Skeletal muscle satellite cell (primary cell): ENCODE results near the gene NFAM1.

ENCODE experiments used
- H3K27me3 ChIP-seq: 2 replicates; pipeline ENCODE4 v1.7.0; 2013; ENCODE audit warnings: low read length; ENCODE audit not compliant: control insufficient read depth, insufficient read depth
- H3K36me3 ChIP-seq: 2 replicates; pipeline ENCODE4 v1.7.0; 2013; ENCODE audit warnings: mild to moderate bottlenecking, control low read depth, low read length; ENCODE audit not compliant: insufficient read depth
- H3K4me1 ChIP-seq: 2 replicates; pipeline ENCODE4 v1.7.0; 2013; ENCODE audit warnings: low read length; ENCODE audit not compliant: control insufficient read depth, insufficient read depth
- H3K4me2 ChIP-seq: 2 replicates; pipeline ENCODE4 v1.7.0; 2013; ENCODE audit warnings: mild to moderate bottlenecking, low read length
- H3K4me3 ChIP-seq: 2 replicates; pipeline ENCODE4 v1.7.0; 2013; ENCODE audit warnings: low read length
- H3K9ac ChIP-seq: 2 replicates; pipeline ENCODE4 v1.7.0; 2013; ENCODE audit warnings: mild to moderate bottlenecking, low read depth, low read length, moderate library complexity
- H3K9me3 ChIP-seq: replicated peaks from 2 replicates; pipeline ENCODE4 v1.7.0; 2013; ENCODE audit warnings: mild to moderate bottlenecking, control low read depth, low read length

Gene NFAM1

GRCh38 chr22:42408810-42409529 is 23.2 kb downstream of the NFAM1 start:
- H3K36me3 ChIP-seq = no peaks in the 10 kb centered on the region
- no peaks in the 10 kb centered on the region for H3K4me1 ChIP-seq

DNA sequence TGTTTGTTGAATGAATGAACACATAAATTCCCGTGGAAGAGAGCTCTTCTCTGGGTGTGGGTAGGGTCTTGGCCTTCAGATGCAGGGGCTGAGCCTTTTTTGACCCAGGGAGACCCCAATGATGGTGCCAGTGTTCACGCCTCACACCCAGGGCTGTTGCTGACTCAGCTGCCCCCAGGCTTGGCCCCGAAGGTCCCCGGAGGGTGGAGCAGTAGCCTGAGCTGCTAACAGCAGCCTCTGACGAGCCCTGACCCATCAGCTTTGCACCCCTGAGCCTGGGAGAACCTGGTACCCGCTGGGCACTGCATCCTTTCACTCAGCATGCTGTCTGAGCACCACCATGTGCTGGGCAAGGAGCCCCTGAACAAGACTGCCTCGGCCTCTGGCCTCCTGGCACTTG is 23.9 kb downstream of the NFAM1 start:
- H3K36me3 ChIP-seq = no peaks in the 10 kb centered on the region
- peaks cover 50% of the 10 kb centered on the region for H3K27me3 ChIP-seq
- H3K9ac ChIP-seq = no peak overlapping the region
- no peak overlapping the region for H3K4me2 ChIP-seq
- H3K4me1 ChIP-seq = no peaks in the 10 kb centered on the region
- H3K4me3 ChIP-seq = no peak overlapping the region
- H3K9me3 ChIP-seq = no peaks in the 10 kb centered on the region

More at GRCh38 chr22:42408810-42409529, 23.2 kb downstream of the NFAM1 start:
- peaks cover 51% of the 10 kb centered on the region for H3K27me3 ChIP-seq
- H3K4me3 ChIP-seq = no peak overlapping the region
- H3K4me2 ChIP-seq = no peak overlapping the region
- no peak overlapping the region for H3K9ac ChIP-seq
- H3K9me3 ChIP-seq = no peaks in the 10 kb centered on the region

DNA sequence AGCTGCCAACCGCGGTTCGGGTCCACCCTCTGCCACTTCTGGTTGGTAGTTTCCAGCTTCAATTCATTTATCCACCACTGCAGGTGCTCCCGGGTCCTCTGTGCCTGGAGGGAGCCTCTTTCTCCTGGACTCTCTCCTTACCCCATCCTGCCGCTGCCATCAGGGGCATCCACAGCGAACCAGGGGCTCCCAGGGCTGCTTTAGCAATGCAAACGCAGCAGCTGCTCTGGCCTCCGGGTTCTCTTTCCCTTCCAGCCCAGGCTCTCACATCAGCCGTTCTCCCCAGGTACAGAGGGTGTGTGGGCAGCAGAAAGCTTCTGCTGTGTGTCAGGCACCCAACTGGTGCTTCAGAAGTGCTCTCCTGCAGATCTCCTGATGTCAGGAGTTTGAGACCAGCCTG is 27.9 kb downstream of the NFAM1 start:
- no peaks in the 10 kb centered on the region for H3K9me3 ChIP-seq
- no peak overlapping the region for H3K4me2 ChIP-seq
- no peak overlapping the region for H3K4me3 ChIP-seq
- no peaks in the 10 kb centered on the region for H3K36me3 ChIP-seq
- peaks cover 58% of the 10 kb centered on the region for H3K27me3 ChIP-seq
- H3K4me1 ChIP-seq = no peaks in the 10 kb centered on the region
- H3K9ac ChIP-seq = no peak overlapping the region

DNA sequence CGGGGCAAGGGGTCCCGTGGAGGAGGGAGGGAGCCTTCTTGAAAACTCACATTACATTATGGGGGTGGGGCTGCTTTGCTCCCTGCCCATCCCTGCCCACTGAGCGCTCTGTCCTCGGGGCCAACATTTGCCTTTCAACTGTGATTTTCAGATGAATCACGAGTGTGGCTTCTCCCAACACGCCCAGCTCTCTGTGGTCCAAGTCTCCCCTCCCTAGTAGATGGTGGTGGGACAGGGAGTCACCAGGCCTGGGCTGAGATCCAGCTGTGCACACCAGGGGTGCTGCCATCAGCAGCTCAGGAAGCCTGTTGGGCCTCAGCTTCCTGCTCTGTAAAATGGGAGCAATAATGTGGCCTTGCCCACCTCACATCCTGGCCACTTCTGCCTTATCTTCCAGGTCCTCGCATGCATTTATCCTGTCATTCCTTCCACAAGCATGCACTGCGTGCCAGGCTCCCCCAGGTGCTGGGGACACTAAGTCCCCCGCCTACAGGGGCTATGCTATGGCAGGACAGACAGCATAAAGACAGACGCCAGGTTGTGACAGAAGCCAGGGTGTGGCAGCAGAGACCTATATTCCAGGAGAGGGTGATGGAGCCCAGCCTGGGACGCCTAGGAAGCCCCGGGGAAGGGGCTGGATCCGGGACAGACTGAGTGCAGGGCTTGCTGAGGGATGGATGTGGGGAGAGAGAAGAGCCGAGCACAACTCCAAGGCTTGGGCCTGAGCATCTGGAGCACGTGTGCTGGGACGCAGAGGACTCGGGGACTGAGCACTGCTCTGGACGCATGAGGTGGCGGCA is 30.5 kb downstream of the NFAM1 start:
- Histone ChIP-seq H3K4me1 (no peaks in the 10 kb centered on the region), H3K36me3 (no peaks in the 10 kb centered on the region), H3K9me3 (no peaks in the 10 kb centered on the region), H3K4me3 (no peak overlapping the region), H3K4me2 (no peak overlapping the region), H3K9ac (no peak overlapping the region), H3K27me3 (peaks cover 56% of the 10 kb centered on the region)

- Histone ChIP-seq H3K4me2 (no peak overlapping the region), H3K9me3 (no peaks in the 10 kb centered on the region), H3K36me3 (no peaks in the 10 kb centered on the region), H3K9ac (no peak overlapping the region), H3K27me3 (peaks cover 53% of the 10 kb centered on the region), H3K4me3 (no peak overlapping the region), H3K4me1 (no peaks in the 10 kb centered on the region)
These were observed 31.2 kb downstream of the NFAM1 start for GRCh38 chr22:42400811-42401534.

- peaks cover 41% of the 10 kb centered on the region for H3K27me3 ChIP-seq
- no peak overlapping the region for H3K4me3 ChIP-seq
- H3K9me3 ChIP-seq = no peaks in the 10 kb centered on the region
- no peaks in the 10 kb centered on the region for H3K4me1 ChIP-seq
- no peaks in the 10 kb centered on the region for H3K36me3 ChIP-seq
- H3K4me2 ChIP-seq = no peak overlapping the region
- no peak overlapping the region for H3K9ac ChIP-seq
These were observed 32.6 kb downstream of the NFAM1 start for GRCh38 chr22:42399315-42400271.

- Histone ChIP-seq H3K9me3 (no peaks in the 10 kb centered on the region), H3K4me3 (no peak overlapping the region), H3K4me1 (no peaks in the 10 kb centered on the region), H3K4me2 (no peak overlapping the region), H3K36me3 (no peaks in the 10 kb centered on the region), H3K9ac (no peak overlapping the region), H3K27me3 (peaks cover 36% of the 10 kb centered on the region)
These were observed 34.6 kb downstream of the NFAM1 start for GRCh38 chr22:42397332-42398249.

DNA sequence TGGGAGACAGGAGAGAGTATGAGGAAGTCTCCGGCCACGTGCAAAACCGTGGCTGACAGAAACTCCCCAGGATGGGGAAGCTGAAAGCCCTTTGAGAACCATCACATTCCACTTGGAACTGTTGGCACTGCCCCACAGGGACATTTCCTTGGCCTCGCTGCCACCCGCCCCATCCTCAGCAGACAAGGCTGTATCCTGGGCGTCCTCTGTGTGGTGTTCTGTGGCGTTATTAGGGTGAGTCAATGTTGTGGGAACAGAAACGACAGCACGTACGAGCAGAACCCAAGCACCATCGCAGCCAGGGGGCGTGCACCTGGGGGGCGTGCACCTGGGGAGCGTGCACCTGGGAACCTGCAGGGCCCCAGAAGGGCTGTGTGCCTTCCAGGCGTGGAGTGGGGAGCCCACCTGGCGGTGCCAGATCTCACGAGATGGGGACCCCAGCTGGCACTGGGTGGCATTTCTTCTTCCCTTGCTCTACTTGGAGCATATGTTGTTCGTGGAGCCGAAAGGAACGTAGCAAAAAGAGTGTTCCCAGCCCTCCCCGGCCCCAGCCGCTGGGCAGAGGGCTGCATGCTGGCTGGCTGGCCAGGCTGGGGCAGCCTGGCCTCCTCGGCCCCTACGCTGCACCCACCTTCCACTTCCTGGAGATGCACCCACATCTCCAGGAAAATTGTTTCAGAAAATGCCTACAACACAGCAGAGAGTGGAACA is 35.4 kb downstream of the NFAM1 start:
- Histone ChIP-seq H3K4me2 (no peak overlapping the region), H3K9ac (no peak overlapping the region), H3K27me3 (peaks cover 36% of the 10 kb centered on the region), H3K9me3 (no peaks in the 10 kb centered on the region), H3K4me1 (no peaks in the 10 kb centered on the region), H3K36me3 (no peaks in the 10 kb centered on the region), H3K4me3 (no peak overlapping the region)

GRCh38 chr22:42389143-42389542 is 43.1 kb downstream of the NFAM1 start:
- Histone ChIP-seq H3K4me2 (no peak overlapping the region), H3K4me3 (no peak overlapping the region), H3K36me3 (no peaks in the 10 kb centered on the region), H3K27me3 (peaks cover 36% of the 10 kb centered on the region), H3K4me1 (no peaks in the 10 kb centered on the region), H3K9me3 (no peaks in the 10 kb centered on the region), H3K9ac (no peak overlapping the region)
